Esophagus squamous epithelium (tissue), 4 donors: ENCODE data around the gene IMPG1.

ENCODE experiments used
- POLR2A ChIP-seq, 4 donors: fragments of 450-650 bp; IDR thresholded peaks; one replicate each; pipeline ENCODE4 v1.6.1; 2017; ENCODE audit warnings: antibody characterized with exemption in 4 of 4, mild to moderate bottlenecking in 4 of 4, moderate library complexity in 3 of 4
- TF ChIP-seq, protein P1 (sequence below), 6 experiments: fragments of 450-650 bp in 4 of 6; fragments of 200-600 bp in 2 of 6; sonication (generic) in 2 of 6; IDR thresholded peaks; one replicate each; pipeline ENCODE4 v1.5.1; 2016 to 2019; ENCODE audit warnings: antibody characterized with exemption in 6 of 6, mild to moderate bottlenecking in 4 of 6, moderate library complexity in 4 of 6

GRCh38 chr6:75922226-75922625 is 150.2 kb downstream of the IMPG1 start:
- no peak for TF ChIP-seq POLR2A (IDR thresholded peaks at IDR 0.05)
- TF ChIP-seq, protein P1, sequence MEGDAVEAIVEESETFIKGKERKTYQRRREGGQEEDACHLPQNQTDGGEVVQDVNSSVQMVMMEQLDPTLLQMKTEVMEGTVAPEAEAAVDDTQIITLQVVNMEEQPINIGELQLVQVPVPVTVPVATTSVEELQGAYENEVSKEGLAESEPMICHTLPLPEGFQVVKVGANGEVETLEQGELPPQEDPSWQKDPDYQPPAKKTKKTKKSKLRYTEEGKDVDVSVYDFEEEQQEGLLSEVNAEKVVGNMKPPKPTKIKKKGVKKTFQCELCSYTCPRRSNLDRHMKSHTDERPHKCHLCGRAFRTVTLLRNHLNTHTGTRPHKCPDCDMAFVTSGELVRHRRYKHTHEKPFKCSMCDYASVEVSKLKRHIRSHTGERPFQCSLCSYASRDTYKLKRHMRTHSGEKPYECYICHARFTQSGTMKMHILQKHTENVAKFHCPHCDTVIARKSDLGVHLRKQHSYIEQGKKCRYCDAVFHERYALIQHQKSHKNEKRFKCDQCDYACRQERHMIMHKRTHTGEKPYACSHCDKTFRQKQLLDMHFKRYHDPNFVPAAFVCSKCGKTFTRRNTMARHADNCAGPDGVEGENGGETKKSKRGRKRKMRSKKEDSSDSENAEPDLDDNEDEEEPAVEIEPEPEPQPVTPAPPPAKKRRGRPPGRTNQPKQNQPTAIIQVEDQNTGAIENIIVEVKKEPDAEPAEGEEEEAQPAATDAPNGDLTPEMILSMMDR (IDR thresholded peaks at IDR 0.05), result no peak
